Small intestine (tissue), 7 donors: ENCODE data around the gene HMG20A. TPM values are rescaled to one million over a fixed set of nuclear protein-coding genes. Genes with fewer than 3 reads are reported as not detected.

Source experiments
- DNase-seq, 2 donors: peaks; one replicate each; pipeline versions ENCODE4 v3.0.0 to v3.0.0-alpha.2; 2013
- FAIRE-seq: peaks from 2 replicates; lab custom pipeline; 2012; peaks lifted over from hg19 to GRCh38; lab: Jason Lieb, UNC
- H3K27ac ChIP-seq, 3 donors: one replicate each; pipeline ENCODE4 v1.5.1; 2013; ENCODE audit warnings: low read length in 2 of 3, mild to moderate bottlenecking in 2 of 3, control low read depth in 1 of 3, inconsistent platforms in 1 of 3, low read depth in 1 of 3, moderate library complexity in 1 of 3
- H3K27me3 ChIP-seq, 3 donors: one replicate each; pipeline ENCODE4 v1.6.1; 2013; ENCODE audit warnings: low read length in 3 of 3, inconsistent platforms in 1 of 3; ENCODE audit not compliant: control insufficient read depth in 3 of 3, insufficient read depth in 3 of 3
- H3K36me3 ChIP-seq, 3 donors: one replicate each; pipeline ENCODE4 v1.6.1; 2013; ENCODE audit warnings: low read length in 3 of 3, inconsistent platforms in 1 of 3, low read depth in 1 of 3, mild to moderate bottlenecking in 1 of 3, moderate library complexity in 1 of 3; ENCODE audit not compliant: control insufficient read depth in 3 of 3, insufficient read depth in 2 of 3
- H3K4me1 ChIP-seq, 3 donors: one replicate each; pipeline ENCODE4 v1.6.1; 2013; ENCODE audit warnings: low read length in 2 of 3, inconsistent platforms in 1 of 3, low read depth in 1 of 3, mild to moderate bottlenecking in 1 of 3, moderate library complexity in 1 of 3; ENCODE audit not compliant: control insufficient read depth in 3 of 3, insufficient read depth in 2 of 3
- H3K4me3 ChIP-seq, 3 donors: one replicate each; pipeline ENCODE4 v1.5.1; 2013; ENCODE audit warnings: low read length in 3 of 3, control low read depth in 1 of 3, inconsistent platforms in 1 of 3, low read depth in 1 of 3, mild to moderate bottlenecking in 1 of 3, moderate library complexity in 1 of 3
- H3K9me3 ChIP-seq, 2 donors: one replicate each; pipeline ENCODE4 v1.6.1; 2013; ENCODE audit warnings: low read depth in 1 of 2, low read length in 1 of 2; ENCODE audit not compliant: control insufficient read depth in 2 of 2, insufficient read depth in 1 of 2
- WGBS, 3 donors: extraction: QIAGEN DNeasy Blood & Tissue Kit; methylation state at CpG; one replicate each; pipeline ENCODE4 v1.1.7; 2013; 5-methylcytosine and 5-hydroxymethylcytosine counted together
- polyA plus RNA-seq, 4 donors: library from polyadenylated mRNA; stranded (reverse) in 3 of 4; unstranded in 1 of 4; fragments of 200-250 nt in 3 of 4; fragments of 120-200 nt in 1 of 4; gene quantifications; one replicate each; pipeline versions ENCODE4 v1.2.1 to v1.2.3, GENCODE V29; 2013
- donor health status: healthy with polysubstance abuse.
- donor health status: control.
- donor health status: control.
- donor health status: Bipolar disorder and iron deficiency.
- donor health status: healthy.

Gene HMG20A
- polyA plus RNA-seq, 4 donors = 6.5 to 37.4 (median 10.5) TPM

- no peak overlapping the region for H3K27ac ChIP-seq
- FAIRE-seq (no peak), DNase-seq (no peak)
- 64 to 90% (median 76%) methylated on average over 4 of the region's 4 CpGs for WGBS, 3 donors
- H3K4me3 ChIP-seq = no peak overlapping the region
- H3K36me3 ChIP-seq = peaks cover 0 to 6% (median 0%) of the 10 kb centered on the region in 3 donors
- no peaks in the 10 kb centered on the region for H3K27me3 ChIP-seq
- H3K4me1 ChIP-seq = peaks cover 6 to 22% (median 9%) of the 10 kb centered on the region in 3 donors
- H3K9me3 ChIP-seq = no peaks in the 10 kb centered on the region
These were observed 84.9 kb downstream of the HMG20A start for GRCh38 chr15:77505556-77505955.

GRCh38 chr15:77506311-77507142 lies 85.8 kb downstream of the HMG20A start:
- H3K27ac ChIP-seq = peak overlapping the region in 2 of 3 donors; percentile 47 to 86
- no peaks in the 10 kb centered on the region for H3K27me3 ChIP-seq
- H3K9me3 ChIP-seq = no peaks in the 10 kb centered on the region
- 28 to 51% (median 39%) methylated on average over 20 of the region's 20 CpGs for WGBS, 3 donors
- FAIRE-seq (no peak), DNase-seq (peak; percentile 24 to 54)
- peaks cover 0 to 6% (median 0%) of the 10 kb centered on the region in 3 donors for H3K36me3 ChIP-seq
- H3K4me1 ChIP-seq = peaks cover 6 to 22% (median 9%) of the 10 kb centered on the region in 3 donors
- no peak overlapping the region for H3K4me3 ChIP-seq

- Histone ChIP-seq H3K4me3 (no peak overlapping the region), H3K27me3 (no peaks in the 10 kb centered on the region), H3K36me3 (peaks cover 0 to 6% (median 0%) of the 10 kb centered on the region in 3 donors), H3K27ac (peak overlapping the region; percentile 27 to 86 (median 47)), H3K9me3 (no peaks in the 10 kb centered on the region), H3K4me1 (peaks cover 6 to 22% (median 9%) of the 10 kb centered on the region in 3 donors)
- DNase-seq (peak; percentile 62 to 73), FAIRE-seq (no peak)
- 5 to 31% (median 23%) methylated on average over 10 of the region's 10 CpGs for WGBS, 3 donors
These were observed 86.6 kb downstream of the HMG20A start for GRCh38 chr15:77507143-77507897.

- DNase-seq = peak; percentile 39 to 51
- no peak overlapping the region for H3K4me3 ChIP-seq
- FAIRE-seq = no peak
- no peaks in the 10 kb centered on the region for H3K27me3 ChIP-seq
- WGBS, 3 donors = 27 to 38% (median 36%) methylated on average over 6 of the region's 6 CpGs
- H3K27ac ChIP-seq = peak overlapping the region in 2 of 3 donors; percentile 47 to 86
- no peaks in the 10 kb centered on the region for H3K9me3 ChIP-seq
- H3K4me1 ChIP-seq = peaks cover 6 to 22% (median 9%) of the 10 kb centered on the region in 3 donors
- peaks cover 0 to 6% (median 0%) of the 10 kb centered on the region in 3 donors for H3K36me3 ChIP-seq
These were observed 87.2 kb downstream of the HMG20A start for GRCh38 chr15:77507911-77508310.

- Histone ChIP-seq H3K4me3 (no peak overlapping the region), H3K4me1 (peaks cover 6 to 22% (median 9%) of the 10 kb centered on the region in 3 donors), H3K9me3 (peaks cover 0 to 3% of the 10 kb centered on the region in 2 donors), H3K27me3 (no peaks in the 10 kb centered on the region), H3K36me3 (peaks cover 0 to 6% (median 0%) of the 10 kb centered on the region in 3 donors), H3K27ac (peak overlapping the region in 2 of 3 donors; percentile 47 to 86)
- WGBS, 3 donors = 47 to 66% (median 61%) methylated on average over 4 of the region's 4 CpGs
- DNase-seq (no peak), FAIRE-seq (no peak)
These were observed 88.0 kb downstream of the HMG20A start for GRCh38 chr15:77508541-77509243.

- DNase-seq = no peak
- Histone ChIP-seq H3K27me3 (no peaks in the 10 kb centered on the region), H3K4me3 (no peak overlapping the region), H3K27ac (no peak overlapping the region), H3K9me3 (peaks cover 0 to 3% of the 10 kb centered on the region in 2 donors), H3K36me3 (peaks cover 0 to 1% (median 0%) of the 10 kb centered on the region in 3 donors), H3K4me1 (peaks cover 6 to 22% (median 9%) of the 10 kb centered on the region in 3 donors)
- FAIRE-seq = no peak
- WGBS, 3 donors = 82 to 89% (median 89%) methylated on average over 11 of the region's 11 CpGs
These were observed 89.7 kb downstream of the HMG20A start for GRCh38 chr15:77510066-77511057.

- WGBS, 3 donors = 93 to 95% (median 94%) methylated on average over 1 of the region's 1 CpG
- no peak overlapping the region for H3K27ac ChIP-seq
- H3K4me3 ChIP-seq = no peak overlapping the region
- H3K4me1 ChIP-seq = peaks cover 2 to 14% (median 3%) of the 10 kb centered on the region in 3 donors
- DNase-seq (no peak), FAIRE-seq (no peak)
- H3K36me3 ChIP-seq = no peaks in the 10 kb centered on the region
- no peaks in the 10 kb centered on the region for H3K27me3 ChIP-seq
- peaks cover 0 to 3% of the 10 kb centered on the region in 2 donors for H3K9me3 ChIP-seq
These were observed 91.2 kb downstream of the HMG20A start for GRCh38 chr15:77511869-77512268.
